GM21529 (cell line): ENCODE measurements around the gene SLC35G4.
A peak's percentile ranks its signal among the peaks of the same experiment; 100 is the strongest.
"Not testable (repeated sequence)": the region's sequence is repeated elsewhere in the genome, so short reads cannot be mapped to it uniquely, and the experiment has no call there.

Experiments used
- ATAC-seq: cut with Tn5 transposase; IDR thresholded peaks from one replicate; pipeline ENCODE4 v1.9.1; 2021; ENCODE audit not compliant: unreplicated experiment

SLC35G4 gene

GRCh38 chr18:11609488-11609887, at the start of gene SLC35G4:
SLC35G4 (plus strand) TSS chr18:11609596; CDS start chr18:11609596, 0 bp downstream.
- ATAC-seq: not testable (repeated sequence)

GRCh38 chr18:11561293-11561692, 48.1 kb upstream of the SLC35G4 start:
- ATAC-seq: no peak

- ATAC-seq: no peak
Observed at GRCh38 chr18:11565716-11566115, 43.7 kb upstream of the SLC35G4 start.

GRCh38 chr18:11566236-11566965, 43.0 kb upstream of the SLC35G4 start:
- no peak for ATAC-seq

- ATAC-seq: no peak
Observed at GRCh38 chr18:11567396-11567795, 42.0 kb upstream of the SLC35G4 start.

GRCh38 chr18:11570073-11570588, 39.3 kb upstream of the SLC35G4 start:
- no peak for ATAC-seq

GRCh38 chr18:11570769-11571412, 38.5 kb upstream of the SLC35G4 start:
- no peak for ATAC-seq

GRCh38 chr18:11572201-11572600, 37.2 kb upstream of the SLC35G4 start:
- no peak for ATAC-seq

GRCh38 chr18:11574545-11574944, 34.9 kb upstream of the SLC35G4 start:
- no peak for ATAC-seq

GRCh38 chr18:11577271-11578112, 31.9 kb upstream of the SLC35G4 start:
- ATAC-seq: peak; percentile 61

- ATAC-seq: peak; percentile 46
Observed at GRCh38 chr18:11578799-11579198, 30.6 kb upstream of the SLC35G4 start.

GRCh38 chr18:11579916-11580315, 29.5 kb upstream of the SLC35G4 start:
- ATAC-seq: no peak

- ATAC-seq: peak; percentile 55
Observed at GRCh38 chr18:11581286-11581685, 28.1 kb upstream of the SLC35G4 start.

- no peak for ATAC-seq
Observed at GRCh38 chr18:11585596-11585995, 23.8 kb upstream of the SLC35G4 start.

- no peak for ATAC-seq
Observed at GRCh38 chr18:11586896-11587295, 22.5 kb upstream of the SLC35G4 start.

- ATAC-seq: no peak
Observed at GRCh38 chr18:11587432-11587831, 22.0 kb upstream of the SLC35G4 start.

GRCh38 chr18:11587846-11588245, 21.6 kb upstream of the SLC35G4 start:
- ATAC-seq: no peak

GRCh38 chr18:11591957-11592356, 17.4 kb upstream of the SLC35G4 start:
- no peak for ATAC-seq

GRCh38 chr18:11600321-11600720, 9.1 kb upstream of the SLC35G4 start:
- ATAC-seq: no peak

GRCh38 chr18:11607906-11608305, 1.5 kb upstream of the SLC35G4 start:
- no peak for ATAC-seq

- ATAC-seq: not testable (repeated sequence)
Observed at GRCh38 chr18:11608618-11609017, 778 bp upstream of the SLC35G4 start.
